SKM-1 (cell line): Measurements from ENCODE around the gene BOLA1.
"Not testable (repeated sequence)": the region's sequence is repeated elsewhere in the genome, so short reads cannot be mapped to it uniquely, and the experiment has no call there.

Experiments
- DNase-seq: peaks from one replicate; lab custom pipeline; 2025; ENCODE audit not compliant: unreplicated experiment; lab: John Stamatoyannopoulos, UW

The BOLA1 gene

DNA sequence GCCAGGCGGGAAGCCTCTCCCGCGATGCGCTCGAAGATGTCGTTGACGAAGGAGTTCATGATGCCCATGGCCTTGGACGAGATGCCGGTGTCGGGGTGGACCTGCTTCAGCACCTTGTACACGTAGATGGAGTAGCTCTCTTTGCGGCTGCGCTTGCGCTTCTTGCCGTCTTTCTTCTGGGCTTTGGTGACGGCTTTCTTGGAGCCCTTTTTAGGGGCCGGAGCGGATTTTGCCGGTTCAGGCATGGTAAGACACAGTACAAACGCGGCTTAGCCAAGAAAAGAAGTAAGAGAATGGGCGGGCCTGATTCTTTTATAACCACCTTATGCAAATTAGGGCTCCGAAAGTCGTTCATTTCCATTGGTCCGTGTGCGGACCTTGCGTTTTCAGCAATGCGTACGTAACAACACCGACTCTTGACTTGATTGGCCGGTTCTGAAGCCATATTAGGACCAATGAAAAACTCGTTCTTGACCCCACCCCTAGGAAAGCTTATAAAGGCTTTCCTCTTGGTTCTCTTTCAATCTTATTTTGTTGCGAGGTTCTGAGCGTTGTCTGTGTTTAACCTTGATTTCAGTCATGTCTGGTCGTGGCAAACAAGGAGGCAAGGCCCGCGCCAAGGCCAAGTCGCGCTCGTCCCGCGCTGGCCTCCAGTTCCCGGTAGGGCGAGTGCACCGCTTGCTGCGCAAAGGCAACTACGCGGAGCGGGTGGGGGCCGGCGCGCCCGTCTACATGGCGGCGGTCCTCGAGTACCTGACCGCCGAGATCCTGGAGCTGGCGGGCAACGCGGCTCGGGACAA, 12.8 kb upstream of the BOLA1 start:
- DNase-seq, result peak; percentile 97

DNA sequence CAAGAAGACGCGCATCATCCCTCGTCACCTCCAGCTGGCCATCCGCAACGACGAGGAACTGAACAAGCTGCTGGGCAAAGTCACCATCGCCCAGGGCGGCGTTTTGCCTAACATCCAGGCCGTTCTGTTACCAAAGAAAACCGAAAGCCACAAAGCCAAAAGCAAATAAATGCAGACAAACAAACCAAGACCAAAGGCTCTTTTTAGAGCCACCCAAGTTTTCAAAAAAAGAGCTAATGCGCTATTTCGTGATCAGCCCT, 12.2 kb upstream of the BOLA1 start:
- not testable (repeated sequence) for DNase-seq

DNA sequence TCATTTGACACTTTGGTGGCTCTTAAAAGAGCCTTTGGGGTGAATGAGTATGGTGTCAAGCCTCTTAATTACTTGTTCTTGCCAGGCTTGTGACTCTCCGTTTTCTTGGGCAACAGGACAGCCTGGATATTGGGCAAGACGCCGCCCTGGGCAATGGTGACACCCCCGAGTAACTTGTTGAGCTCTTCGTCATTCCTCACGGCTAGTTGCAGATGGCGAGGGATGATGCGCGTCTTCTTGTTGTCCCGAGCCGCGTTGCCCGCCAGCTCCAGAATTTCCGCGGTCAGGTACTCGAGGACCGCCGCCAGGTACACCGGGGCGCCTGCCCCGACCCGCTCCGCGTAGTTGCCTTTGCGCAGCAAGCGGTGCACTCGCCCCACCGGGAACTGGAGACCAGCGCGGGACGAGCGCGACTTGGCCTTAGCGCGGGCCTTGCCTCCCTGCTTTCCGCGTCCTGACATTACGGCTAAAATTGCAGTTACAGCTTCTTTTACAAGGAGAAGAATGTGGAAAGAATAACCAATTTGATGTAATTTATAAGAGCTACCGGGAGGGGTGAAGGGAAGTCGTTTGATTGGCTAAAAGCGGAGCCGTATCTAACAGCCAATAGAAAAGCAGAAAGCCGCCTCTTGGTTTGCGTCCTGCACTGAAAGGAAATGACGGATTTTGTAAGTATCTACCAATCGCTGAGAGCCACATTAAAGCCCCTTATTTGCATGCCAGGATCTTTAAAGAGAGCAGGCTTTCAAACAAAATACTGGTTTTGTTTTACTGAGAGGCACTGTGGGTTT, 11.7 kb upstream of the BOLA1 start:
- DNase-seq, result peak; percentile 100

DNA sequence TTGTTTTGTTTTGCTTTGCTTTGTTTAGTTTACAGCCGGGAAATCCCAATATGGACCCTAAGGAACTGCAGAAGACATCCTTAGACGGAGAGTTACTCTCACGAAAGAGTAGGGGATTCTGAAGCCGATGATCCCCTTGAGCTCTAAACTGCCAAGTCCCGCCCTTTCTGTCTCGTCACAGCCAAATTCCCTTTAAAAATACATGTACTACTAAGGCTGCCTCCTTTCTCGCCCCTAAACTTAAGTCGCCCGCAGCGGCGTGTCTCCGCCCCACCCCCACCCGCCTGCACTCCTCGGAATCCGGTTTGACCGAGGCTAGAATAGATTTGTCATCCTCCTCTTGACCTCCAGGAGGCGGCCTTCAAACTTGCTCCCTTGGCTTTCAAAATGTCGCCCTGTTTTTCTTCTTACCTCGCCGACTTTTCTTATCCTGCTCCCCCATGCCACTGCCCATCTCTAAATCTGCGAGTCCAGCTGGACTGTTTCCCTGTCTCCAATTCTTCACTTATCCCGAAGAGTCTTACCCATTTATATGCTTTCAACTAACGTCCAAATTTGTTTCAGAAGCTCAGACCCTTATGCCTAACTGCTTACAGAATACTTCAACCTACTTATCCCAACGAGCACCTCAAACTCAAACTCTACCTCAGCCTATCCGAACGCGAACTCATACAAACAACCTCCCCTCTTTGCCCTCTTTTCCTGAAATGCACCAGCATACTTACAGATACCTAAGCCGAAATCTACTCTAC, 10.9 kb upstream of the BOLA1 start:
- peak; percentile 100 for DNase-seq

DNA sequence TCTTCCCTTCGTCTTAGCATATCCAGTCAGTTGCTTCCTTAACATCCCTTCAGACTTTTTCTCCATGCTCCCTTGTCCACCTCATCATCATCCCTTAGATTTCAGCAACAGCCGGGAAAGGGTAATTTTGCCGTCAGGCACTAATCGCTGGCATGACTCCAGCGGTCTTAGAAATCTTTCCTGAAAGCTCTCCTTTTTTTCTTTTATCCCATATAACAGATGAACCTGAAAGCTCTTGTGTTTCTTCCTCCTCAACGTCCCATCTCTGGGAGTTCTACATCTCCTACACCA, 10.4 kb upstream of the BOLA1 start:
- no peak for DNase-seq

DNA sequence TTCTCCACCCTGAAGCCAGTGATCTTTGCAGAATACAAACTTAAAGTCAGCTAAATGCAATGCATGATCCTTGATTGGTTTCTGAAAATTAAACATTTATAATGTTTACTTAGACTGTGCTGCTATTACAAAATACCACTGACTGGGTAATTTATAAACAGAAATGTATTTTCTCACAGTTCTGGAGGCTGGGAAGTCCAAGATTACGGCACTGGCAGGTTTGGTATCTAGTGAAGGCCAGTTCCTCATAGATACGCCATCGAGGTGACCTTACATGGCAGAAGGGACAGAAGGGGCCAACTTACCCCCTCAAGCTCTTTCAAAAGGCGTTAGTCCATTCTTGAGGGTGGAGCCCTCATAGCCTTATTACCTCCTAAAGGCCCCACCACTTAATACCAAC, 2.8 kb upstream of the BOLA1 start:
- no peak for DNase-seq

DNA sequence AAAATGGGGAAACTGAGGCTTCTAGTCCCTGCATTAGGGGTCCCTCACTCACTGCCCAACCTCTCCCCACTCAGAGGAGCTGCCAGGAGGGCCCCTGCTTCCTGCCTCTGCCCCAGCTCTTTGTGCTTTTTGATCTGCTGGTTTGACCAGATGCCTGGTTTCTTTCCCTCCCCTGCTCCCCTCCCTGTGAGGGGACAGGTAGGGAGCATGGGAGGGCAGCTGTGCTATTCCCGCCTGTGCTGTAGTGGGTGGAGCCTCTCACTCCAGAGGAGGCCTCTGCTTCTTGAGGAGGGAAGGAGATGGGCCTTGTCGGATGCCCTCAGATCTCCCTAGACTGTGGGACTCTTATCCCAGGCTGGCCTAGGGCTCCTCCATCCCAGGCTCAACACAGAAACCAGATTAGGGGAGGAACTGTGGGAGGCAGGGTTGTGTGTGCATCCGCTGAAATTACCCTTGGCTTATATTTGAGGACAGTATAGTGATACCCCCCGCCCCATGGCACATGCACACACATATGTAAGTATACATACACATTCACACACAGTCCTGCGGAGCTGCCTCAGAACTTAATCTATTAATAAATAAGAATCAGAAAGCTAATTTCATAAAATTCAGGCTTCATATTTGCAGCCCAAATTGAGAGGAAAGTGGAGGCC, 4.6 kb downstream of the BOLA1 start:
- DNase-seq, result no peak

DNA sequence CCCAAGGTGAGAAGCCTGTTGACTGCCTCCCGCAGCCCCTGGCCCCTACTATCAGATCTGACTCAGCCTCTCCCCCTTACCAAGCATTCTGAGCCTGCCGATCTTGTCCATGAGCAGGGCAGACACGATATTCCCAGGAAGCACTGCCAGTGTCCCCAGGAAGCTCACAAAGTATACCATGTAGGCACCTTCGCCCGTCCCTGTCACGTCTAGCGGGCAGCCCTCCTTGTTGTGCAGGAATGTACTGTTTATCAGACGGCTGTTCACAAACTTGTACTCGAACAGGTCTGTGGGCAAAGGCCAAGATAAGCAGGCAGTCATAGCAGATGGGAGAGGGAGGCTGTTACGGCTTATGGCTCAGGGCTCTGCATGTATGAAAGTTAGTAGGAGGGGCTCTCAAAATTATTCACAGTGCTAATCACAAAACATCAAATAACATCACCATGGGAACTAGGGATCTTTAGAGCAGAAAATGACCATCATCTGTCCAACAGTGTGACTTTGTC, 7.3 kb downstream of the BOLA1 start:
- DNase-seq, result no peak

DNA sequence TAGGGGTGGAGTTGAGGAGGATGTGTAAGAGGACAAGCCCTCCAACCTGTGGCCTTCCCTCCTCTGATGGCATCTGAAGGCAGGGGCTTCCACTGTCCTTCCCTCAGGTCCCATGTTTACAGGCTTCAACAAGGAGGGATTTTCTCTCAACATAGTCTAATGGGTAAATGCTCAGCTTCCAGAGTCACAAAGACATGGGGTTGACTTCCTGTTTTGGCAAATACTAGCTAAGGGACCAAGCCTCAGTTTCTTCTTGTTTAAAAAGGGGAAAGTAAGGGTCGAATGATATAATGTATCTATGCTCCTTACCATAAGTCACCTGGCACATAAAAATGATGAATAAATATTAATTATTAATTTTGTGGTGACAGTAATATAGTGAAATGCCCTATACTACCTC, 15.2 kb downstream of the BOLA1 start:
- DNase-seq, result no peak

DNA sequence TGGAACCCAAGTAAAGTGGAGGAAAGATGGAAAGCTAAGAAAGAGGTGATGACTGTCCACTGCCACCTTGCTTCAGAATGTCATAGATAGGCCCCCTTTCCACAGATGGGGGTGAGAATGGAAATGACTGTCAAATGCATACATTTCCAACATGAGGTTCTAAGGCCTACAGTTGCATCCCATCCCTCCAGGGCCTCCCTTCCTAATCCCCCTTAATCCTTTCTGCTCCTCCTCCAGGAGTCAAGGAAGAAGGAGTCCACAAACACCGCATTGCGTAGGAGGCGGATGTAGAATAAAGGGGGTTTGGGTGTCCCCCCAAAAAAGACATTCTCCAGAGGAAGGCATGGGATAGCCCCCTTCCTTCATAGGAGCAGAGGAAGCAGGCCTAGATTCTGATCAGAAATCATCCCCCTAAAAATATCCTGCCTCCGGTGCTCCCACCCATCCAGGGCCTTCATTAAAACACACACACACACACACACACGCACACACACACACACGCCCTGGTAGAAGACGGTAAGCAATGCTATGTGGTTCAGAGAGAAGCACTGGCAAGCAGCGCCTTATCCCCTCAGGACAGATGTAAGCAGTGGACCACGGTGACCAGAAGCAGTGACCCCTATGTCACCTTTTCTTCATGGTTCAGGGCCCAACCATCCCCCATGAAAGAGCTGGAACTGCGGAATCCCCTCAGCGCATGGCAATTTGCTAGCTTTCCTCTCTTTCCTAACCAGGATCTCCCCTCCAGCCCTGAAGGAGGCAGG, 16.2 kb downstream of the BOLA1 start:
- no peak for DNase-seq

DNA sequence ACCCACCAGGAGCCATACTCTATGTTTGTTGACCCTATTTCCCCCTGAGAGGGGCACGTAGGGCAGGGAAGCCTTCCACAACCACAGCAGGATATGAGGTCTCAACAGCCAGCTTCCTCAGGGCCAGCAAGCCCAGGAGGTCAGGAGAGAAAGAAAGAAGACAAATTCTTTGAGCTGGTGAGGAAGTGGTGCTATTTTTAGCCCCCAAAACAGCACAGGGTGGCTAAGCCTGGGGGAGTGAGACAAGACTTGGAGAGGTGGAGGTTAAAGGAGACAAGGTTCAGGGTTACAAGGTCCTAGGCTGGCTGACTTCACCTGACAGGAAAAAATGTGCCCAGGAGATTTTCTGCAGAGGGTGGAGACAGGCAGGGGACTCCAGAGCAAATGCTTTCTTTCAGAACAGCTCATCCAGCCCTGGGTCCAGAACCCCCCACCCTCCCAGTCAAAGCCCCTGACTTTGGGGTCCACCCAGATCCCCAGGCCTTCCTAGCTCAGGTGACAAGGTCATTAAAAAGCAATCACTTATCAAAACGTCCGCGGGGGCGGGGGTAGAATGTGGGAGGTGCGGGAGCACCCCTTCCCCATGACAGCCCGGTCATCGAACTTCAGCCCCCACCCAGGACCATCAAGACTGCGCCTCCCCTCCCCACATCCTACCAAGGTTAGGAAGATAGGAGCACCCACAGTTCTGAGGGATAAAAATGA, 17.0 kb downstream of the BOLA1 start:
- peak; percentile 42 for DNase-seq

DNA sequence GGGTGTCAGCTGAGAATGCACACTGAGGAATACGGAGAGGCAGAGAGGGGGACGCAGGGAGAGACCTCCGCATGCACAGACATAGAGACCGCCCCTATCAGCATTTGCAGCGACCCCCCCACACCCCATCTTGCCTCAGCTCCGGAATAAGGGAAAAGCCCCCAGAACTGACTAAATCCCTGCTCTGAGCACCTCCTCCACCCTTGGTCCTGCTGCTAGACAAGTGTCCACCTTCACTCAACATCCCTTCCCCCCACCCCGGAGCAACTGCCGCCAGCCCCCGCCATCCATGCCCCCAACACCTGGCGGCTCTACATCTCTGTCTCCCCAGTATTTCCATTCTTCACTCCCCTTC, 17.5 kb downstream of the BOLA1 start:
- no peak for DNase-seq

DNA sequence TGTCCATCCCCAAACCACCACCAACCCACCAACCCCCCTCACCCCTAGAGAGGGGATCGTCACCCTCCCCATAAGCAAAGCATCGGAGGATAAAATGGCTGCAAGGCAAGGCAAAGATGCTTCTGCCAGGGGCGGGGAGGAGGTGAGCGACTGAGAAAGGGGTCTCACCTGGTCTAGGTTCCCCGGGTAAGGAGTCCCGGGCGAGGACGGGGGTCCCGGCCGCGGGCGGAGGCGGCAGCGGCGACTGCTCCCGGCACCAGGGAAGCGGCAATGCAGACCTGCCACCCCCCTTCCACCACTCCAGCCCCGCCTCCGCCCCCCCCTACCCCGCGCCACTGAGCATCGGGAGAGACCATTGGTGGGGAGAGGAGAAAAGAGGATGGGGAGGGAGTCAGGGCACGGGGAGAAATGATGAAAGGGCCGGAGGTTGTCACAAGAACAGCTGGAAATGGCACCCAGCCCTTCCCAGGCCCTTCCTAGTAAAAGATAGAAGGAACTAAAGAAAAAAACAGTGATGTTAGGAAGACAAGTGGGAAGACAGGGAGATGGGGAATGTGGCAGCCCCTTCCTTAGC, 18.3 kb downstream of the BOLA1 start, which contains the start of gene SV2A:
Gene SV2A, minus strand, starts transcription at position 274 of the 574 bp plus-strand sequence. CDS start 4,004 bp downstream, outside the sequence.
- DNase-seq, result peak; percentile 38

DNA sequence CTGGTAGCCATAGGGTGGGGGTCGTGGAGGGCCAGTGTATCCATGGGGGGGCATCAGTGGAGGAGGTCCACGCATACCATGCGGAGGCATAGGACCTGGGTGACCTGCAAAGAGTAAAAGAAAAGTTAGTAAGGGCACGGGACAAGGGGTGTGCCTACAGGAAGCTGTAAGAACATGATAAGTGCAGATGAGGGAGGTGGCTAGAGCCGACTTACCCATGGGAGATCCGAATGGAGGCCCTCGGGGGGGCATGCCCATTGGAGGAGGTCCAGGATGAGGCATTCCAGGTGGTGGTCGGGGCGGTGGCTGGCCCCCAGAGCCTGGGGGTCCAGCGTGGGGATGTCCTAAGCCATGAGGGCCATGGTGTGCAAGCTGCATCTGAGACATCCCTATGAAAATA, 24.3 kb downstream of the BOLA1 start:
- no peak for DNase-seq

DNA sequence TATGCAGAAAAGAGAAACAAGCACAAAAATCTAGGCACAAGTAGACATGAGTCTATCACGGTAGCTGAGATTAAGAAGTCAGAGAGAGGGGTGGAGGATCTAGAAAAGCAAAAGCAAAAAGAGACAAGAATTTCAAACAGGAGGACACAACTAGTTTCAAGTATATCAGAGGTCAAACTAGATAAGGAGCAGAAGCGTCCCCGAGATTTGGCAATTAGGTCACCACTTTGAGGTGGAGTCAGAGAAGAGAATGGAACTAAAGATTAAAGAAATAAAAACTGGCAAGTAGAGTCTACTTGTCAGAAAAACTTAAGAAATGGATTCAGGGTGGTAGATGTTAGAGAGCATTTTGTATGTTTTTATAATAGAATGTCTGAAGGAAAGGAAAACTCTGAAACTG, 26.0 kb downstream of the BOLA1 start:
- no peak for DNase-seq

DNA sequence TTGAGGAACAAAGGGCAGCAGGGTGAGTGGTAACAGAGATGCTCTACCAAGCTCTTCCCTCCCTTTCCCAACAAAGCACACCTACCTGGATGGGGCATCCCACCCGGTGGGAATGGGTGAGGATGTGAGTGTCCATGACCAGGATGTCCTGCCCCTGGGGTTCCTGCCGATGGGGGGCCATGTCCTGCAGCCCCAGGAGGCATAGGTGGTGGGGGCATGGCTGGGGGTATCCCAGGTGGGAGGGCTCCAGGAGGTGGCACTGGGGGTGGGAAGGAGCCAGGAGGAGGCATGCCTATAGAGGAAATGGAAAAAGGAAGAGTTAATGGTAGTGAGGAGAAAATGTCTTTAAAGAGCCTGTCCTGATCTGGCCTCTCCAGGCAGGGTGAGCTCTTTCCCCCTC, 26.4 kb downstream of the BOLA1 start:
- DNase-seq, result no peak

DNA sequence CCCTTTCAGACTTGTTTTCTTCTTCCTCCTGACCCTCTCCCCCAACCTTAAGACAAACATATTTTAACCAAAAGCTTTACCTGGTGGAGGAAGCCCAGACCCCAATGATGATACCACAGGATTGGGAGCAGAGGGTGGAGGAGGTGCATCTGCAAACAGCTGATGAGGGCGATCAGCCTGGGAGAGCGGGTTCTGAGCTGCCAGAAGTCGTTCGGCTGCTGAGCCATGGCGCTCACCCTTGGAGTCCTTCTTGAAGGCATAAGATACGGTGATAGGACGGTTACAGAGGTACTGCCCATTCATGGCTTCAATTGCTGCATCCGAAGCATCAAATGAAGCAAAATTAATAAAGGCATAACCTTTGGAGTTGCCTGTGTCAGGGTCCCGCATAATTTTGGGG, 26.9 kb downstream of the BOLA1 start:
- no peak for DNase-seq

DNA sequence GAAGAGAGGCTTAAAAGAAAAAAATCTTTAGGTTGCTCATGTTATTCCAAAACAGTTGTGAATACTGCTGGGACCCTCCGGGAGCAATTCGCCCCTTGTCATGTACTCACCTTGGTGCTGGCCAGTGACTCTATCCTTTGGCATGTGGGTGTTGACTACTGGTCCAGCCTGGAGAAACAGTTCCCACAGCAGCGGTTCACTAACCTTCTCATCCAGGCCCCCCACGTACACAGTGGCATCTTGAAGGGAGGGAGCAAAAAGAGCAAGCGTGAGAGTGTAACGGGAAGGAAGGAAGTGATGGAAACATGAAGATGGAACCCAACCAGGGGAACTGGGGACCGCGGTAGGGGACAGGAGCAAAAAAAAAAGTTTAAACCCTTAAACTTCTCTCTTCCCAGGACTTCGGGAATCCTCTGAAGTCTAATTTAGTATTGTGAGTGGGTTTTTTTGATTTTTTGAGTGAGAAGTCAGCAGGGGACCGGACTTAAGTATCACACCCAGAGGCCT, 27.7 kb downstream of the BOLA1 start:
- no peak for DNase-seq

DNA sequence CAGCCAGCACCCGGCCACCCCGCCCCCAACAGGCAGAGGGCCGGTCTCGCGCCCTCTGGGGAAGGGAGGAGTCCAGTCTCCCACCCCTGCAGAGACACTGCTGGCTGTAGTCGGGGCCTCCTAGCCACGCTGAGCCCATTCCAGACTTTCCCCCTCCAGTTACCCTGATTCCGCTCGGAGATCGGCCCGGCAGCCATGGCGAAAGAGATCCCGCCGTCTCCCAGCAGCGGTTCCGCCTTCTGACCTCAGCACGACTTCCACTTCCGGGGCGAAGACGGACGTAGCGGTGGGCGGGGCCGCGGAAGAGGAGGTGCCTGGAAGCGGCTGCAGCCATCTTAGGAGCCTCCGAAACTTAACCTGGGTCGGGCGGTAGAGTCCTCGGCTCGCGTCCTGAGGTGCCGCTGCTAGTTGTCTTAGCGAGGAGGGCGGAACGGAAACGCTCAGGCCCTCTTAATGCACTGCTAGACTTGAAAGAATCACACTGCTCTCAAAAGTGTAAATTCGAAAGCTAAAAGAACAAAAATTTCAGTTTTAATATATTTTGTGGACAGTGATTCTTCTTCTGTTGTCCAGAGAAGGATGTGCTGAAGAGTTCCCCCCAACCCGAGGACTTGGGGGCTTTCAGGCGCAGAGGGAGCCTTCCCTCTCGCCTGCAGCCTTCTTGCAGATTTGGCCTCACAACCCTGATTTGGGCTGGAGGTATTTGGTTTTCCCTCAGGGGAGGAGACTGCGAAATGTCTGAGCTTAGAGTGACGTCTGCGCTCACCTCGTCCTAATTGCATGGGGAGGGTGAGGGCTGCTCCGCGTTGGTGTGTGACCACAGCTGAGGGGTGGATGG, 28.4 kb downstream of the BOLA1 start, which contains the start of gene SF3B4:
Gene SF3B4, minus strand, starts transcription at position 241 of the 838 bp plus-strand sequence. Its CDS starts 44 bp downstream, at position 197.
- peak; percentile 99 for DNase-seq
